Smooth muscle cell (in vitro differentiated cells): ENCODE data around the gene CNPY1. TPM values are rescaled to one million over a fixed set of nuclear protein-coding genes. Genes with fewer than 3 reads are reported as not detected.

Experiments used
- DNase-seq: peaks from one replicate; lab custom pipeline; 2025; ENCODE audit not compliant: unreplicated experiment; lab: John Stamatoyannopoulos, UW
- H2AFZ ChIP-seq: fragments of 200-600 bp; sonication (generic); 2 replicates; pipeline ENCODE4 v1.6.0; 2016; ENCODE audit warnings: antibody characterized with exemption, low read depth, mild to moderate bottlenecking
- H3F3A ChIP-seq: fragments of 200-600 bp; sonication (generic); 2 replicates; pipeline ENCODE4 v1.6.0; 2017; ENCODE audit warnings: antibody characterized with exemption, low read depth
- H3K27ac ChIP-seq: fragments of 200-600 bp; sonication (generic); 2 replicates; pipeline ENCODE4 v1.5.1; 2016; ENCODE audit warnings: low read depth, mild to moderate bottlenecking
- H3K27me3 ChIP-seq: fragments of 200-600 bp; sonication (generic); 2 replicates; pipeline ENCODE4 v1.6.1; 2016; ENCODE audit warnings: low read depth, mild to moderate bottlenecking
- H3K36me3 ChIP-seq: fragments of 200-600 bp; sonication (generic); 2 replicates; pipeline ENCODE4 v1.5.1; 2016; ENCODE audit warnings: low read depth
- H3K4me1 ChIP-seq: fragments of 200-600 bp; sonication (generic); 2 replicates; pipeline ENCODE4 v1.5.1; 2016; ENCODE audit warnings: low read depth
- H3K4me2 ChIP-seq: fragments of 200-600 bp; sonication (generic); 2 replicates; pipeline ENCODE4 v1.6.0; 2016; ENCODE audit warnings: mild to moderate bottlenecking
- H3K4me3 ChIP-seq: fragments of 200-600 bp; sonication (generic); 2 replicates; pipeline ENCODE4 v1.5.1; 2016; ENCODE audit warnings: mild to moderate bottlenecking
- H3K79me2 ChIP-seq: fragments of 200-600 bp; sonication (generic); 2 replicates; pipeline ENCODE4 v1.6.0; 2016; ENCODE audit warnings: low read depth, mild to moderate bottlenecking
- H3K9ac ChIP-seq: fragments of 200-600 bp; sonication (generic); 2 replicates; pipeline ENCODE4 v1.6.0; 2016; ENCODE audit warnings: low read depth
- H3K9me3 ChIP-seq: fragments of 200-600 bp; sonication (generic); replicated peaks from 2 replicates; pipeline ENCODE4 v1.5.1; 2016; ENCODE audit warnings: low read depth
- H4K20me1 ChIP-seq: fragments of 200-600 bp; sonication (generic); 2 replicates; pipeline ENCODE4 v1.6.0; 2016; ENCODE audit warnings: low read depth
- CTCF ChIP-seq: fragments of 200-600 bp; sonication (generic); IDR thresholded peaks from 2 replicates; pipeline ENCODE4 v1.5.1; 2017; ENCODE audit warnings: borderline replicate concordance, mild to moderate bottlenecking, antibody characterized with exemption; ENCODE audit not compliant: insufficient read depth, poor library complexity, severe bottlenecking
- WGBS: methylation state at CpG from one replicate; pipeline ENCODE4 v1.1.7; 2016; ENCODE audit warnings: low lambda C conversion rate; 5-methylcytosine and 5-hydroxymethylcytosine counted together
- polyA plus RNA-seq: library from polyadenylated mRNA; unstranded; fragments of >200 nt; fragmentation: Nextera tagmentation; extraction: Ambion mirVana; gene quantifications from 2 replicates; pipeline ENCODE4 v1.2.1, GENCODE V29; 2016
- total RNA-seq: library from RNA; depleted of rRNA; stranded (reverse); fragments of >200 nt; gene quantifications from 2 replicates; pipeline ENCODE4 v1.2.3, GENCODE V29; 2014

Gene CNPY1
- total and polyA plus RNA-seq, 2 experiments from 2014 or later = 1.0 TPM; not detected in 1

GRCh38 chr7:155491812-155492211, 54.5 kb downstream of the CNPY1 start:
- WGBS = 82% methylated on average over 10 of the region's 11 CpGs

GRCh38 chr7:155490697-155491628, 55.4 kb downstream of the CNPY1 start:
- Histone ChIP-seq H3F3A (no peaks in the 10 kb centered on the region), H3K4me2 (peak overlapping the region; percentile 84), H3K9me3 (no peaks in the 10 kb centered on the region), H3K27me3 (peaks cover 17% of the 10 kb centered on the region), H3K27ac (no peak overlapping the region), H3K9ac (no peak overlapping the region), H4K20me1 (no peaks in the 10 kb centered on the region), H3K4me3 (peak overlapping the region; percentile 39), H3K4me1 (peaks cover 6% of the 10 kb centered on the region), H3K79me2 (no peaks in the 10 kb centered on the region), H3K36me3 (no peaks in the 10 kb centered on the region), H2AFZ (peak overlapping the region; percentile 92)
- no peak for TF ChIP-seq CTCF
- no peak for DNase-seq
- WGBS = 31% methylated on average over 44 of the region's 47 CpGs

More at GRCh38 chr7:155491812-155492211, 54.5 kb downstream of the CNPY1 start:
- Histone ChIP-seq H3K4me1 (peaks cover 6% of the 10 kb centered on the region), H2AFZ (no peak overlapping the region), H3F3A (no peaks in the 10 kb centered on the region), H3K79me2 (no peaks in the 10 kb centered on the region), H3K27ac (no peak overlapping the region), H3K27me3 (peaks cover 17% of the 10 kb centered on the region), H3K4me2 (no peak overlapping the region), H3K9ac (no peak overlapping the region), H3K36me3 (no peaks in the 10 kb centered on the region), H4K20me1 (no peaks in the 10 kb centered on the region), H3K4me3 (no peak overlapping the region), H3K9me3 (no peaks in the 10 kb centered on the region)
- TF ChIP-seq CTCF = no peak
- no peak for DNase-seq

GRCh38 chr7:155489862-155490696, 56.3 kb downstream of the CNPY1 start:
- 57% methylated on average over 32 of the region's 32 CpGs for WGBS
- H3K4me2 ChIP-seq = peak overlapping the region; percentile 84
- H3K27ac ChIP-seq = no peak overlapping the region
- no peaks in the 10 kb centered on the region for H3K79me2 ChIP-seq
- H3K9me3 ChIP-seq = no peaks in the 10 kb centered on the region
- no peaks in the 10 kb centered on the region for H3K36me3 ChIP-seq
- no peak for TF ChIP-seq CTCF
- peaks cover 17% of the 10 kb centered on the region for H3K27me3 ChIP-seq
- peak overlapping the region; percentile 92 for H2AFZ ChIP-seq
- DNase-seq = no peak
- peak overlapping the region; percentile 39 for H3K4me3 ChIP-seq
- H4K20me1 ChIP-seq = no peaks in the 10 kb centered on the region
- H3F3A ChIP-seq = no peaks in the 10 kb centered on the region
- H3K4me1 ChIP-seq = peaks cover 6% of the 10 kb centered on the region
- no peak overlapping the region for H3K9ac ChIP-seq
